A172 (cell line): ENCODE data around the gene OTULINL. TPM values are rescaled to one million over a fixed set of nuclear protein-coding genes. Genes with fewer than 3 reads are reported as not detected.

Experiments
- total RNA-seq: library from RNA; depleted of rRNA; stranded (reverse); fragments of >200 nt; shearing (Covaris generic); gene quantifications from 2 replicates; pipeline ENCODE4 v1.2.3, GENCODE V29; 2014; rRNA removed

OTULINL gene
- total RNA-seq, 1 experiment from 2014 or later: 4.7 TPM

Other genes with a start within 250 kb of the OTULINL start
- 34.4 and 36.1 TPM in 2 replicates for gene OTULIN, start 82.9 kb downstream of the OTULINL start, total RNA-seq